ENCODE results near the gene NUP43. TPM values are rescaled to one million over a fixed set of nuclear protein-coding genes. Genes with fewer than 3 reads are reported as not detected.

The NUP43 gene, protein sequence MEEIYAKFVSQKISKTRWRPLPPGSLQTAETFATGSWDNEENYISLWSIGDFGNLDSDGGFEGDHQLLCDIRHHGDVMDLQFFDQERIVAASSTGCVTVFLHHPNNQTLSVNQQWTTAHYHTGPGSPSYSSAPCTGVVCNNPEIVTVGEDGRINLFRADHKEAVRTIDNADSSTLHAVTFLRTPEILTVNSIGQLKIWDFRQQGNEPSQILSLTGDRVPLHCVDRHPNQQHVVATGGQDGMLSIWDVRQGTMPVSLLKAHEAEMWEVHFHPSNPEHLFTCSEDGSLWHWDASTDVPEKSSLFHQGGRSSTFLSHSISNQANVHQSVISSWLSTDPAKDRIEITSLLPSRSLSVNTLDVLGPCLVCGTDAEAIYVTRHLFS
- 10 to 100 TPM; 10.8 to 13.3 TPM for total RNA-seq

- no peaks in the 10 kb centered on the region for H3K27me3 ChIP-seq
- TF ChIP-seq CTCF (IDR thresholded peaks at IDR 0.05), result peak; percentile 30 to 76
- peak; percentile 92 for DNase-seq (ENCODE audit: low spot score)
- H3K4me3 ChIP-seq, result peak within 1 kb of the TSS; percentile 72 to 74
- no peaks in the 10 kb centered on the region for H3K9me3 ChIP-seq
- H3K4me1 ChIP-seq, result peaks cover 0 to 29% of the 10 kb centered on the region in 2 donors
- H3K36me3 ChIP-seq, result peaks cover 19% of the 10 kb centered on the region
- peak within 1 kb of the TSS; percentile 65 to 73 for H3K27ac ChIP-seq
These were observed at the start of gene NUP43 for GRCh38 chr6:149746147-149746946. NUP43 (minus strand) TSS chr6:149746529; CDS start chr6:149746495, 34 bp downstream.

GRCh38 chr6:149783551-149783950 is 37.2 kb upstream of the NUP43 start:
- H3K4me3 ChIP-seq, result no peak overlapping the region
- H3K27ac ChIP-seq, result no peak overlapping the region
- no peak for TF ChIP-seq CTCF (IDR thresholded peaks at IDR 0.05)
- no peaks in the 10 kb centered on the region for H3K4me1 ChIP-seq
- no peaks in the 10 kb centered on the region for H3K9me3 ChIP-seq
- DNase-seq (ENCODE audit: low spot score), result no peak
- no peaks in the 10 kb centered on the region for H3K36me3 ChIP-seq
- no peaks in the 10 kb centered on the region for H3K27me3 ChIP-seq

- no peak overlapping the region for H3K27ac ChIP-seq
- H3K9me3 ChIP-seq, result no peaks in the 10 kb centered on the region
- no peak overlapping the region for H3K4me3 ChIP-seq
- no peak for TF ChIP-seq CTCF (IDR thresholded peaks at IDR 0.05)
- H3K4me1 ChIP-seq, result no peaks in the 10 kb centered on the region
- no peaks in the 10 kb centered on the region for H3K27me3 ChIP-seq
- H3K36me3 ChIP-seq, result no peaks in the 10 kb centered on the region
- no peak for DNase-seq (ENCODE audit: low spot score)
These were observed 36.0 kb upstream of the NUP43 start for GRCh38 chr6:149782337-149782736.

DNA sequence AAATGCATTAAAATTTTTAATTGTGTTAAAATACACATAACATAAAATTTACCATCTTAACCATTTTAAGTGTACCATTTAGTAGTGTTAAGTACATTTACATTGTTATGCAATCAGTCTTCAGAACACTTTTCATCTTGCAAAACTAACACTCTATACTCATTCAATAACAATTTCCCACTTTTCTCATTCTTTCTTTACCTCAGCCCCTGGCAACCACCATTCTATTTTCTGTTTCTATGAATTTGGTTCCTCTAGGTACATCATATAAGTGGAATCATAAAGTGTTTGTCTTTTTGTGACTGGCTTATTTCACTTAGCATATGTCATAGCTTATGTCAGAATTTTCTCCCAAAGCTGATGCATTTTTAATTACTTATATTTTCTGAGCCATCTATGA is 35.4 kb upstream of the NUP43 start:
- TF ChIP-seq CTCF (IDR thresholded peaks at IDR 0.05), result no peak

DNA sequence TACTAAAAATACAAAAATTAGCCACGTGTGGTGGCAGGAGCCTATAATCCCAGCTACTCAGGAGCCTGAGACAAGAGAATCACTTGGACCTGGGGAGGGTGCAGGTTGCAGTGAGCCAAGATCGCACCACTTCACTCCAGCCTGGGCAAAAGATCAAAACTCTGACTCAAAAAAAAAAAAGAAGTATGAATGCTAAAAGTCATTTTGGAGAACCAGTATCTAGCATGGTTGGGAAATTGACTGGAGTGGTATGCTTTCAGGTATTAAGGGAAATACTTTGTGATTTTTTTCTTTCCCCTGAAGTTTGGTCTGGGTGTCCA is 33.3 kb upstream of the NUP43 start:
- H3K9me3 ChIP-seq, result no peaks in the 10 kb centered on the region
- TF ChIP-seq CTCF (IDR thresholded peaks at IDR 0.05), result no peak
- no peak overlapping the region for H3K27ac ChIP-seq
- no peaks in the 10 kb centered on the region for H3K4me1 ChIP-seq
- H3K27me3 ChIP-seq, result no peaks in the 10 kb centered on the region
- DNase-seq (ENCODE audit: low spot score), result no peak
- H3K4me3 ChIP-seq, result no peak overlapping the region
- no peaks in the 10 kb centered on the region for H3K36me3 ChIP-seq

More for the DNA sequence above, 35.4 kb upstream of the NUP43 start:
- Histone ChIP-seq H3K9me3 (no peaks in the 10 kb centered on the region), H3K36me3 (no peaks in the 10 kb centered on the region), H3K27me3 (no peaks in the 10 kb centered on the region), H3K4me3 (no peak overlapping the region), H3K4me1 (no peaks in the 10 kb centered on the region), H3K27ac (no peak overlapping the region)
- DNase-seq (ENCODE audit: low spot score), result no peak

Data from right atrium auricular region (tissue), 2 donors.